Liver (tissue), 9 donors: ENCODE measurements around the gene PLXNA2. TPM values are rescaled to one million over a fixed set of nuclear protein-coding genes. Genes with fewer than 3 reads are reported as not detected.

Experiments used
- DNase-seq: peaks from one replicate; pipeline ENCODE4 v3.0.0-alpha.2; 2017; ENCODE audit warnings: low spot score
- H3K27ac ChIP-seq, 2 donors: one replicate each; pipeline ENCODE4 v1.7.0; 2013; ENCODE audit warnings: inconsistent platforms in 2 of 2, low read length in 2 of 2, control low read depth in 1 of 2, low read depth in 1 of 2, mild to moderate bottlenecking in 1 of 2
- H3K27me3 ChIP-seq, 4 donors: one replicate each; pipeline versions ENCODE4 v1.6.1 to v1.7.0; 2013; ENCODE audit warnings: low read length in 3 of 4, inconsistent platforms in 1 of 4, mild to moderate bottlenecking in 1 of 4, moderate library complexity in 1 of 4; ENCODE audit not compliant: control insufficient read depth in 4 of 4, insufficient read depth in 4 of 4
- H3K36me3 ChIP-seq, 4 donors: one replicate each; pipeline versions ENCODE4 v1.6.1 to v1.7.0; 2013; ENCODE audit warnings: low read length in 3 of 4, mild to moderate bottlenecking in 3 of 4, low read depth in 1 of 4, moderate library complexity in 1 of 4; ENCODE audit not compliant: control insufficient read depth in 4 of 4, insufficient read depth in 3 of 4
- H3K4me1 ChIP-seq, 4 donors: one replicate each; pipeline versions ENCODE4 v1.6.1 to v1.7.0; 2013; ENCODE audit warnings: low read length in 3 of 4, mild to moderate bottlenecking in 3 of 4, moderate library complexity in 1 of 4; ENCODE audit not compliant: control insufficient read depth in 4 of 4, insufficient read depth in 4 of 4
- H3K4me3 ChIP-seq, 3 donors: one replicate each; pipeline versions ENCODE4 v1.6.1 to v1.7.0; 2013; ENCODE audit warnings: low read length in 3 of 3, control low read depth in 1 of 3, low read depth in 1 of 3, mild to moderate bottlenecking in 1 of 3
- H3K9ac ChIP-seq, 2 donors: one replicate each; pipeline ENCODE4 v1.7.0; 2013; ENCODE audit warnings: low read length in 2 of 2, mild to moderate bottlenecking in 2 of 2, moderate library complexity in 2 of 2, control low read depth in 1 of 2, low read depth in 1 of 2
- H3K9me3 ChIP-seq, 4 donors: one replicate each; pipeline versions ENCODE4 v1.6.1 to v1.7.0; 2013; ENCODE audit warnings: low read length in 3 of 4; ENCODE audit not compliant: control insufficient read depth in 4 of 4
- EGR1 ChIP-seq, 2 donors: IDR thresholded peaks; 2 replicates each; pipeline ENCODE4 v1.6.1; 2016 to 2018; ENCODE audit warnings: antibody characterized with exemption in 2 of 2, low read depth in 2 of 2
- FOXA1 ChIP-seq: IDR thresholded peaks from 2 replicates; pipeline ENCODE4 v1.6.1; 2016; ENCODE audit warnings: antibody characterized with exemption
- FOXA2 ChIP-seq: IDR thresholded peaks from 2 replicates; pipeline ENCODE4 v1.6.1; 2016; ENCODE audit warnings: antibody characterized with exemption
- GABPA ChIP-seq, 2 donors: IDR thresholded peaks in 1 of 2; conservative IDR thresholded peaks in 1 of 2; 2 replicates each; pipeline ENCODE4 v1.6.1; 2016; ENCODE audit warnings: antibody characterized with exemption in 2 of 2, mild to moderate bottlenecking in 1 of 2, moderate library complexity in 1 of 2
- HNF4A ChIP-seq, 2 donors: conservative IDR thresholded peaks; 2 replicates each; pipeline ENCODE4 v1.6.1; 2016; ENCODE audit warnings: antibody characterized with exemption in 2 of 2, mild to moderate bottlenecking in 2 of 2
- JUND ChIP-seq, 2 donors: IDR thresholded peaks; 2 replicates each; pipeline ENCODE4 v1.6.1; 2016; ENCODE audit warnings: antibody characterized with exemption in 2 of 2
- NR2F2 ChIP-seq: IDR thresholded peaks from 2 replicates; pipeline ENCODE4 v1.6.1; 2016; ENCODE audit warnings: antibody characterized with exemption
- SP1 ChIP-seq: IDR thresholded peaks from 2 replicates; pipeline ENCODE4 v1.6.1; 2018; ENCODE audit warnings: antibody characterized with exemption, mild to moderate bottlenecking
- TAF1 ChIP-seq: conservative IDR thresholded peaks from 2 replicates; pipeline ENCODE4 v1.6.1; 2016; ENCODE audit warnings: antibody characterized with exemption, mild to moderate bottlenecking
- YY1 ChIP-seq: IDR thresholded peaks from 2 replicates; pipeline ENCODE4 v1.6.1; 2016; ENCODE audit warnings: antibody characterized with exemption, mild to moderate bottlenecking
- WGBS: extraction: QIAGEN DNeasy Blood & Tissue Kit; methylation state at CpG from one replicate; pipeline ENCODE4 v1.1.7; 2013; 5-methylcytosine and 5-hydroxymethylcytosine counted together
- polyA plus RNA-seq, 2 donors: library from polyadenylated mRNA; stranded (reverse) in 1 of 2; unstranded in 1 of 2; fragments of 200-250 nt in 1 of 2; fragments of >200 nt in 1 of 2; fragmentation: Nextera tagmentation in 1 of 2; extraction: Ambion mirVana in 1 of 2; gene quantifications; one replicate each; pipeline versions ENCODE4 v1.2.1 to v1.2.3, GENCODE V29; 2013 to 2015
- total RNA-seq, 2 donors: library from RNA; depleted of rRNA; stranded (reverse); fragments of >200 nt; gene quantifications; one replicate each; pipeline ENCODE4 v1.2.3, GENCODE V29; 2014
- TF ChIP-seq, protein P1 (sequence below): IDR thresholded peaks from 2 replicates; pipeline ENCODE4 v1.6.1; 2016; ENCODE audit warnings: antibody characterized with exemption, mild to moderate bottlenecking
- TF ChIP-seq, protein P2 (sequence below): IDR thresholded peaks from 2 replicates; pipeline ENCODE4 v1.6.1; 2016; ENCODE audit warnings: antibody characterized with exemption
- TF ChIP-seq, protein P3 (sequence below): IDR thresholded peaks from 2 replicates; pipeline ENCODE4 v1.6.1; 2016; ENCODE audit warnings: antibody characterized with exemption
- TF ChIP-seq, protein P4 (sequence below): IDR thresholded peaks from 2 replicates; pipeline ENCODE4 v1.6.1; 2016; ENCODE audit warnings: antibody characterized with exemption
- TF ChIP-seq, protein P5 (sequence below): fragments of 150-350 bp; IDR thresholded peaks from 2 replicates; pipeline ENCODE4 v1.5.1; 2017; ENCODE audit warnings: improper control_type of control experiment, low read depth, low read length; ENCODE audit not compliant: missing input control
- donor health status: healthy.
- donor health status: healthy.
- donor health status: healthy.
- donor health status: healthy.
- donor health status: healthy.

PLXNA2 gene
- total and polyA plus RNA-seq, 4 donors: 1.8 to 9.2 (median 2.8) TPM

DNA sequence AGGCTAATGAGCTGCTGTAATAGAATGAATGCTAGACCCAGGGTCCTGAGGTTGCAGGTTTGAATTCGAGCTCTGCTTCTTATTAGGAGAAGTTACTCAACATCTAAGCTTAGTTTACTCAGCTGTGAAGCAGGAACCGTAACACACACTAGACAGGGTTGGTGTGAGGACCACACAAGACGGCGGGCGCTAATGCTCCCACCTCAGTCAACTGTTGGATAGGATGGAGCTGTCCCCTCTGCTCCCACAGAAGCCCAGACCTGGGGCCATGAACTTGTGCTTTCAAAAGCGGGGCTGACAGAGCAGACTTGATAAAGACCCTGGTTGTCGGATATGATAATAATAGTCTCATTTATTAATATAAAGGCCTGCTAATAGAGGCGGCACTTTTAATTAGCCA is 234.9 kb downstream of the PLXNA2 start (continued):
- TF ChIP-seq, protein P1, sequence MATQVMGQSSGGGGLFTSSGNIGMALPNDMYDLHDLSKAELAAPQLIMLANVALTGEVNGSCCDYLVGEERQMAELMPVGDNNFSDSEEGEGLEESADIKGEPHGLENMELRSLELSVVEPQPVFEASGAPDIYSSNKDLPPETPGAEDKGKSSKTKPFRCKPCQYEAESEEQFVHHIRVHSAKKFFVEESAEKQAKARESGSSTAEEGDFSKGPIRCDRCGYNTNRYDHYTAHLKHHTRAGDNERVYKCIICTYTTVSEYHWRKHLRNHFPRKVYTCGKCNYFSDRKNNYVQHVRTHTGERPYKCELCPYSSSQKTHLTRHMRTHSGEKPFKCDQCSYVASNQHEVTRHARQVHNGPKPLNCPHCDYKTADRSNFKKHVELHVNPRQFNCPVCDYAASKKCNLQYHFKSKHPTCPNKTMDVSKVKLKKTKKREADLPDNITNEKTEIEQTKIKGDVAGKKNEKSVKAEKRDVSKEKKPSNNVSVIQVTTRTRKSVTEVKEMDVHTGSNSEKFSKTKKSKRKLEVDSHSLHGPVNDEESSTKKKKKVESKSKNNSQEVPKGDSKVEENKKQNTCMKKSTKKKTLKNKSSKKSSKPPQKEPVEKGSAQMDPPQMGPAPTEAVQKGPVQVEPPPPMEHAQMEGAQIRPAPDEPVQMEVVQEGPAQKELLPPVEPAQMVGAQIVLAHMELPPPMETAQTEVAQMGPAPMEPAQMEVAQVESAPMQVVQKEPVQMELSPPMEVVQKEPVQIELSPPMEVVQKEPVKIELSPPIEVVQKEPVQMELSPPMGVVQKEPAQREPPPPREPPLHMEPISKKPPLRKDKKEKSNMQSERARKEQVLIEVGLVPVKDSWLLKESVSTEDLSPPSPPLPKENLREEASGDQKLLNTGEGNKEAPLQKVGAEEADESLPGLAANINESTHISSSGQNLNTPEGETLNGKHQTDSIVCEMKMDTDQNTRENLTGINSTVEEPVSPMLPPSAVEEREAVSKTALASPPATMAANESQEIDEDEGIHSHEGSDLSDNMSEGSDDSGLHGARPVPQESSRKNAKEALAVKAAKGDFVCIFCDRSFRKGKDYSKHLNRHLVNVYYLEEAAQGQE: no peak

DNA sequence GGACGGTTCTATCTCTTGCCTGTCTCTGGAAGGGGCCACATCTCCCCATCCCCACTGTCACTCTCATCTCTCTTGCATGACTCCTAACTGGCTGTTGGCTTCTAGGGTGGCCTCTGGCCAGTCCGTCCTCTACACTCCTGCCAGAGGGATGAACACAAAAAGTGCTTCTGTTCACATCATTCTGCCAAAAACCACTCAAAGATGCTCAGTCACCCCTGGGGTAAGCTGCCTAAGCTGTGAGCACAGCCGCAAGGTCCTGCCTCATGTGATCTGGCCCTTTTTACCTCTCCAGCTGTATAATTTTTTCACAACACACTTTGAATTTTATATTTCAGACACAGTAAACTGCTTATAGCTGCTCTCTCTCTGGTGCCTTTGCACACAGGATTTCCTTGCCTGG is 235.7 kb downstream of the PLXNA2 start:
- Histone ChIP-seq H3K9me3 (peaks cover 0 to 3% (median 0%) of the 10 kb centered on the region in 4 donors), H3K4me1 (no peaks in the 10 kb centered on the region), H3K36me3 (no peaks in the 10 kb centered on the region), H3K4me3 (no peak overlapping the region), H3K27ac (no peak overlapping the region), H3K27me3 (no peaks in the 10 kb centered on the region), H3K9ac (no peak overlapping the region)
- TF ChIP-seq TAF1 (no peak), NR2F2 (no peak), HNF4A (conservative IDR thresholded peaks at IDR 0.05) (no peak), GABPA (IDR thresholded peaks at IDR 0.05 in 1 of 2, conservative IDR thresholded peaks at IDR 0.05 in 1 of 2) (no peak), EGR1 (IDR thresholded peaks at IDR 0.05; ENCODE audit: low read depth in 2 of 2) (no peak), YY1 (no peak), JUND (IDR thresholded peaks at IDR 0.05) (no peak), FOXA1 (no peak), FOXA2 (no peak), SP1 (no peak)
- TF ChIP-seq, protein P1: no peak
- TF ChIP-seq, protein P2, sequence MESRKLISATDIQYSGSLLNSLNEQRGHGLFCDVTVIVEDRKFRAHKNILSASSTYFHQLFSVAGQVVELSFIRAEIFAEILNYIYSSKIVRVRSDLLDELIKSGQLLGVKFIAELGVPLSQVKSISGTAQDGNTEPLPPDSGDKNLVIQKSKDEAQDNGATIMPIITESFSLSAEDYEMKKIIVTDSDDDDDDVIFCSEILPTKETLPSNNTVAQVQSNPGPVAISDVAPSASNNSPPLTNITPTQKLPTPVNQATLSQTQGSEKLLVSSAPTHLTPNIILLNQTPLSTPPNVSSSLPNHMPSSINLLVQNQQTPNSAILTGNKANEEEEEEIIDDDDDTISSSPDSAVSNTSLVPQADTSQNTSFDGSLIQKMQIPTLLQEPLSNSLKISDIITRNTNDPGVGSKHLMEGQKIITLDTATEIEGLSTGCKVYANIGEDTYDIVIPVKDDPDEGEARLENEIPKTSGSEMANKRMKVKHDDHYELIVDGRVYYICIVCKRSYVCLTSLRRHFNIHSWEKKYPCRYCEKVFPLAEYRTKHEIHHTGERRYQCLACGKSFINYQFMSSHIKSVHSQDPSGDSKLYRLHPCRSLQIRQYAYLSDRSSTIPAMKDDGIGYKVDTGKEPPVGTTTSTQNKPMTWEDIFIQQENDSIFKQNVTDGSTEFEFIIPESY: no peak
- TF ChIP-seq, protein P3, sequence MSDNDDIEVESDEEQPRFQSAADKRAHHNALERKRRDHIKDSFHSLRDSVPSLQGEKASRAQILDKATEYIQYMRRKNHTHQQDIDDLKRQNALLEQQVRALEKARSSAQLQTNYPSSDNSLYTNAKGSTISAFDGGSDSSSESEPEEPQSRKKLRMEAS: no peak
- TF ChIP-seq, protein P4, sequence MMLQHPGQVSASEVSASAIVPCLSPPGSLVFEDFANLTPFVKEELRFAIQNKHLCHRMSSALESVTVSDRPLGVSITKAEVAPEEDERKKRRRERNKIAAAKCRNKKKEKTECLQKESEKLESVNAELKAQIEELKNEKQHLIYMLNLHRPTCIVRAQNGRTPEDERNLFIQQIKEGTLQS: no peak
- TF ChIP-seq, protein P5, sequence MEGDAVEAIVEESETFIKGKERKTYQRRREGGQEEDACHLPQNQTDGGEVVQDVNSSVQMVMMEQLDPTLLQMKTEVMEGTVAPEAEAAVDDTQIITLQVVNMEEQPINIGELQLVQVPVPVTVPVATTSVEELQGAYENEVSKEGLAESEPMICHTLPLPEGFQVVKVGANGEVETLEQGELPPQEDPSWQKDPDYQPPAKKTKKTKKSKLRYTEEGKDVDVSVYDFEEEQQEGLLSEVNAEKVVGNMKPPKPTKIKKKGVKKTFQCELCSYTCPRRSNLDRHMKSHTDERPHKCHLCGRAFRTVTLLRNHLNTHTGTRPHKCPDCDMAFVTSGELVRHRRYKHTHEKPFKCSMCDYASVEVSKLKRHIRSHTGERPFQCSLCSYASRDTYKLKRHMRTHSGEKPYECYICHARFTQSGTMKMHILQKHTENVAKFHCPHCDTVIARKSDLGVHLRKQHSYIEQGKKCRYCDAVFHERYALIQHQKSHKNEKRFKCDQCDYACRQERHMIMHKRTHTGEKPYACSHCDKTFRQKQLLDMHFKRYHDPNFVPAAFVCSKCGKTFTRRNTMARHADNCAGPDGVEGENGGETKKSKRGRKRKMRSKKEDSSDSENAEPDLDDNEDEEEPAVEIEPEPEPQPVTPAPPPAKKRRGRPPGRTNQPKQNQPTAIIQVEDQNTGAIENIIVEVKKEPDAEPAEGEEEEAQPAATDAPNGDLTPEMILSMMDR: no peak
- WGBS: 92% methylated on average over 3 of the region's 3 CpGs
- no peak for DNase-seq
